Uterus (tissue), 2 donors: ENCODE data around the gene CNTFR.

Experiments
- CTCF ChIP-seq, 4 experiments: fragments of 200-600 bp in 2 of 4; fragments of 450-650 bp in 2 of 4; sonication (generic) in 2 of 4; IDR thresholded peaks; one replicate each; pipeline ENCODE4 v1.5.1; 2016 to 2019; ENCODE audit warnings: antibody characterized with exemption in 4 of 4, mild to moderate bottlenecking in 2 of 4, moderate library complexity in 1 of 4
- POLR2A ChIP-seq, 2 donors: fragments of 450-650 bp; IDR thresholded peaks; one replicate each; pipeline ENCODE4 v1.6.1; 2016; ENCODE audit warnings: antibody characterized with exemption in 2 of 2, mild to moderate bottlenecking in 1 of 2, moderate library complexity in 1 of 2

DNA sequence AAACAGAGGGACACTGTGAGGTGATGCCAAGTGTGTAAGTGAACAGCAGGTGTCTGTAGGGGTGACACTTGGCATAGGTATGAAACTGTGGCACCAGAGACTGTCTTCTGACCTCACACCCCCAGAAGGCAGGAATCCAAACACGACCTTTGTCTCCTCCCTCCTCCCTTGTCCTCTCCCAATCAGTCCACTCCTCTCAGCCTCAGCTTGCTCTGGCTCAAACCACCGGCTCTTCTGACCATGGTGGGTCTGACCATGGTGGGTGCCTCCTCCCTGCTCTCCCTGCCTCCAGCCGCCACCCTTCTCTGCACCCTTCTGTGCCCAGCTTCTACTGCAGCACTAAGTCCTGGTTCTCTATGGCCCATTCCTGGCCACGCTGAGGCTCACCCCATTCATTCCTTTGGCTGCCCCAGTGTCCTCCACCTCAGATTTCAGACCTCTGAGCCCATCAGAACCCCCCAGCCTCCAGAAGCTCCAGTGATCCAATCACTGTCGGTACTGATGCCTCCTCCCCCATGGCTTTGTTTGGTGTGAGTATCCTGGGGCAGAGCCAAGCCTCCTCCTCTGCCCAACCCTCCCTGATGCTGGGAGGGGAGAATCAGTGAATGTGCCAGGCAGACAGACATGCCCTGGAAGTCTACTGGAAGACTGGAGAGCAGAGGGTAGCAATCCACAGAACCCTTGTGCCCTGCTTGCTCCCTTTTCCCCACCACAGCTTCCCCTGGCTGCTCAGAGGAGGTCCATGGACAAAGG, 41.1 kb upstream of the CNTFR start:
- TF ChIP-seq CTCF (IDR thresholded peaks at IDR 0.05) (no peak), POLR2A (IDR thresholded peaks at IDR 0.05) (no peak)
